CD4-positive, alpha-beta T cell treated with Interleukin-17A for 4 hours (primary cell): Measurements from ENCODE around the gene KCTD14.
"Not testable (repeated sequence)": the region's sequence is repeated elsewhere in the genome, so short reads cannot be mapped to it uniquely, and the experiment has no call there.

Experiments
- DNase-seq: peaks from one replicate; pipeline ENCODE4 v3.0.0-alpha.2; 2020; ENCODE audit warnings: mixed read lengths

KCTD14 gene

GRCh38 chr11:78020246-78020645 lies 2.8 kb downstream of the KCTD14 start:
- DNase-seq: no peak

GRCh38 chr11:78019808-78020207 lies 3.3 kb downstream of the KCTD14 start:
- no peak for DNase-seq

- DNase-seq: no peak
These were observed 7.2 kb downstream of the KCTD14 start for GRCh38 chr11:78015878-78016277.

- not testable (repeated sequence) for DNase-seq
These were observed 8.0 kb downstream of the KCTD14 start for GRCh38 chr11:78014937-78015520.

- no peak for DNase-seq
These were observed 11.8 kb downstream of the KCTD14 start for GRCh38 chr11:78011301-78011700.

- no peak for DNase-seq
These were observed 12.3 kb downstream of the KCTD14 start for GRCh38 chr11:78010755-78011154.

GRCh38 chr11:78010304-78010703 lies 12.8 kb downstream of the KCTD14 start:
- DNase-seq: no peak

GRCh38 chr11:78009062-78009461 lies 14.0 kb downstream of the KCTD14 start:
- DNase-seq: no peak

GRCh38 chr11:78000193-78000592 lies 22.9 kb downstream of the KCTD14 start:
- peak; percentile 41 for DNase-seq

- no peak for DNase-seq
These were observed 23.5 kb downstream of the KCTD14 start for GRCh38 chr11:77999446-78000030.

- DNase-seq: peak; percentile 98
These were observed 28.4 kb downstream of the KCTD14 start, which contains the start of gene INTS4 for GRCh38 chr11:77994434-77995362. Gene INTS4, minus strand, starts transcription at chr11:77994668. Its CDS starts 25 bp downstream, at chr11:77994643.

GRCh38 chr11:77993902-77994301 lies 29.2 kb downstream of the KCTD14 start:
- DNase-seq: no peak

- no peak for DNase-seq
These were observed 32.1 kb downstream of the KCTD14 start for GRCh38 chr11:77990981-77991380.

GRCh38 chr11:77986456-77986855 lies 36.6 kb downstream of the KCTD14 start:
- not testable (repeated sequence) for DNase-seq

GRCh38 chr11:77981346-77981947 lies 41.6 kb downstream of the KCTD14 start:
- no peak for DNase-seq

- no peak for DNase-seq
These were observed 54.7 kb downstream of the KCTD14 start for GRCh38 chr11:77968337-77968736.

GRCh38 chr11:77967753-77968152 lies 55.3 kb downstream of the KCTD14 start:
- no peak for DNase-seq

GRCh38 chr11:77967121-77967520 lies 56.0 kb downstream of the KCTD14 start:
- no peak for DNase-seq

- no peak for DNase-seq
These were observed 56.7 kb downstream of the KCTD14 start for GRCh38 chr11:77966338-77966737.
